OCI-M1 (cell line): Measurements from ENCODE around the gene POGK.
"Not testable (repeated sequence)": the region's sequence is repeated elsewhere in the genome, so short reads cannot be mapped to it uniquely, and the experiment has no call there.

Experiments used
- DNase-seq: peaks from one replicate; lab custom pipeline; 2025; lab: John Stamatoyannopoulos, UW

Gene POGK

GRCh38 chr1:166855558-166855957 is 16.3 kb downstream of the POGK start:
- no peak for DNase-seq

DNA sequence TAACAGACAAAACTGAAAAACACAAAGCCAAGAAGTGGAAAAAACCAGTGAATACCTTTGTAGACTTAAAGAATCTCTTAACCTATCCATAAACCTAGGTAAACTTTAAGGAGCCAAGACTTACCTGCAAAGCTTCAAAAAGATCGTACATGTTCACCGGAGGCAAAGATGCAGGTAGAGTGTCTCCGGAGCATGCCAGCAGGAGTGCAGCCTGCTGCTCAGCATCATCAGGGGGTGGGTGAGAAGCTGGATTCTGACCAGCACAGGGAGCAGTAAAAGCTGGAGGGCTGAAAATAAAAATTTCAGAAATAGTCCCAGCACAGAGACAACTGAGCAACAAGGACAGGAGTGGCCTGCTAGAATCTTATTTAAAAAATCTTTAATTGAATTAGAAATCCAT is 18.7 kb downstream of the POGK start:
- DNase-seq: no peak

- no peak for DNase-seq
Measured at GRCh38 chr1:166858726-166859419, 19.6 kb downstream of the POGK start.

DNA sequence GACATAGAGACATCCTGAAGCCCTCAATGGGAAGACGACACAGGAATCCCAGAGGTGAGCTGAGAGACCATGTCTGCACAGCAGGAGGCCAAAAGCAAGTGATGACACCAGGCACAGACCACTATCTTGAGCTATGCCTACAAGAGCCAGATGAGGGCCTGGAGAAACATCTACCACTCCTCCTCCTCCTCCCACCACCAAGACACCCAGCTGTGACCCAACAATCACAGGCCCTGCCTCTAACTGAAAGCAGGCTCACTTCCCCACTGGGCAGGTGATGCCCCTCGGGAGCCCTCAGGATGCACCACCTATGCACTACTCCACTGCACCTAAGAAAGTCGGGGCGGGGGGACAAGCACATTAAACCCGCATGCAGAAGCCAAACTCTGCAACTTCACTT is 20.3 kb downstream of the POGK start:
- DNase-seq: no peak

GRCh38 chr1:166865926-166866325 is 26.7 kb downstream of the POGK start:
- no peak for DNase-seq

DNA sequence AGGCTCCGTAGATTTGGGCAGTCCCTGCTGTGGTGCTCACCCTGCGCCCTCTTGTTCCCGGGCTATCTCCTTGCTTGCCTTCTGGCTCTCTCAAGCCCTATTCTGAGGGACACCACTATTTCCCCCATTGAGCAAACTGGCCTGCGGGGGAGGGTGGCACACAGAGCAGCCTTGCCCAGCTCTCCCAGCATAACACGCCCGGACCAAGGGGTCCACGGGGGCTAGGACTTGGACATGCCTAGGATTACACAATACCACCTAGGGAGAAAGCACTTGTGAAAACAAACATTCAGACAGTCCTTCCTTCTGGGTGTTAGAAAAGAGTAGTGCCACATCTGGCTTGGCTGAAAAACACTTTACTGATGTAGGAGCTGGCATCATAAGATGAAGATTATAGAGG is 29.4 kb downstream of the POGK start:
- DNase-seq: no peak

GRCh38 chr1:166869318-166870099 is 30.2 kb downstream of the POGK start:
- DNase-seq: no peak

DNA sequence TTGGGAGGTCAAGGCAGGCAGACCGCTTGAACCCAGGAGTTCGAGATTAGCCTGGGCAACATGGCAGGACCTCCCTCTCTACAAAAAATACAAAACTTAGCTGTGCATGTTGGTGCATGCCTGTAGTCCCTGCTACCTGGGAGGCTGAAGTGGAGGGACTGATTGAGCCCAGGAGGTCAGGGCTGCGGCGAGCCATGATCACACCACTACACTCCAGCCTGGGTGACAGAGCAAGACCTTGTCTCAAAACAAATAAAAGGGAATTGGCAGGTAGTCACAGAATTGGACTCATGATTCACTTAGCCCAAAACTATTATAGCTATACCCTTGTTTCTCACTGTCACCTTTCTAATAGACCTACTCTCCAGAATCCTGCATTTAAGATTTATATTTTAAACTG is 31.3 kb downstream of the POGK start:
- DNase-seq: no peak

GRCh38 chr1:166874464-166874863 is 35.2 kb downstream of the POGK start:
- DNase-seq: no peak

DNA sequence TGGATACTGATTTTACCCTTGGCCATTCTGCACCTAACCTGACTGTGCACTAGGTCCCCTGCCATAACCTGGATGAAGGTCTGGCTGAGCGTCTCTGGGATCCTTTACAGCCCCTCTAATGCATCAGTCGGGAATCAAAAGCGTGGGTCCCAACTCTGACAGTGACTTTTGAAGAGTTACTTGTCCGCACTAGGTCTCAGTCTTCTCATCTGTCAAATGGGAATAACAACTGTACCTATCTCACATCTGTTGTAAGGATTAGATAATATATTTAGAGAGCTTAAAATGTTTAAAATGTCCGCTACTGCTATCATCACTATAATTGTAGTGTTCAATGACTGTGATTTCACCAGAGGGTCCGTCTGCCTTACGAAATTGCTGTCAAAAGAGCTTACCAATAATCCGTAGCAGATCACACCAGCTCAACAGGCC is 36.0 kb downstream of the POGK start:
- DNase-seq: no peak

DNA sequence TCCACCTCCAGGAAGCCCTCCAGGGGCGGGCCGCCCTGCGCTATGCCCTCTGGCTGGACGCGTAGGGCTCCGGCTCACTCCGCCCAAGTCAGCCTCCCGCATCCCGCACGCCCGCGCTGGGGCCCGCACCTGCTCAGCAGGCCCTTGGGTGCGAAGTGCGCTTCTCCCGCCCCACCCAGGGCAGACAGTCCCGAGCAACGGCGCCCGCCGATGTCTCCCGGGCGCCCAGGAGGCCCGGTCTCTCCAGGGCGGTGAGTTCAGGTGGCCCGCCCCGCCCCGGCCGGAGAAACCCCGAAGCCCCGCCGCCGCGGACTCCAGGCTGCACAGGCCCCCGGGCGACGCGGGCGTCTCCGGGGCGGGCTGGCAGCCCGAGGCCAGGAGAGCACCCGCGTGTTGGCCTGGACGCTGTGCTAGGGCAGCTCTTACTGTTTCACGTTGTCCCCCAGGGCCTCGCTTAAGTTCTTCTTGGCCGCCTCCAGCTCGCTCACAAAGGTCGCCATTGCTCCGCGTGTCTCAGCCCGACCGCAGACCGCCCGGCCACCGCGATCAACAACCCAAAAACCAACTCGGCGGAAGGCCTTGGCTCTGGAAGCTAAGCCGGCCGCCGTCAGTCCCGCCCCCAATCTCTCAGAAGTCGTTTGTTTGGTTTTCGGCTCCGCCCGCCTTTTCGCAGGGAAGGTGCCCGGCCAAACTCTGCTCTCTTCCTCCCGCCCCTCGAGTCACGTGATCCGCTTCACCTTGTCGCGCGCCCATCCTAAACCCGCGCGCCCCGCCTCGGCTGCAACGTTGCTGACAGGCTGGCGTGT is 36.7 kb downstream of the POGK start, which contains the start of gene TADA1:
TADA1 (minus strand) TSS at position 531 of the 806 bp plus-strand sequence; CDS start at position 500, 31 bp downstream.
- peak; percentile 99 for DNase-seq

- no peak for DNase-seq
Measured at GRCh38 chr1:166876540-166876838, 37.2 kb downstream of the POGK start.

- DNase-seq: not testable (repeated sequence)
Measured at GRCh38 chr1:166878173-166878917, 39.1 kb downstream of the POGK start.

DNA sequence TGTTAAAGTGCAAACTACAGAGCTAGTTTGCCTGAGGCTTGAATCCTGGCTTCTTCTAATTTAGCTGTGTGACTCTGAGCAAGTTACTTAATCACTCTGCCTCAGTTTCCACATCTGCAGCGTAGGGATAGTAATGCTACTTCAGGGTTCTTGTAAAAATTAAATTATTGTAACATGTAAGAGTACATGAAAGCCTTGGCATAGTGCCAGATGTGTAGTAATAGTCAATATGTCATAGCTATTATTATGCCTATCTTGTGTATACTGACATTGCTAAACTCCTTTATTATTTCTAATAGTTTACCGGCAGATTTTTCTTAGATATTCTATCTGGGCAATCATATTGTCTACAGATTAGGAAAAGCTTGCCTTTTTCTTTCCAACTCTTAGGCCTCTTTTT is 43.6 kb downstream of the POGK start:
- no peak for DNase-seq

GRCh38 chr1:166884040-166884642 is 44.9 kb downstream of the POGK start:
- DNase-seq: no peak

GRCh38 chr1:166884971-166885370 is 45.7 kb downstream of the POGK start:
- DNase-seq: no peak

- no peak for DNase-seq
Measured at GRCh38 chr1:166888373-166889111, 49.3 kb downstream of the POGK start.

DNA sequence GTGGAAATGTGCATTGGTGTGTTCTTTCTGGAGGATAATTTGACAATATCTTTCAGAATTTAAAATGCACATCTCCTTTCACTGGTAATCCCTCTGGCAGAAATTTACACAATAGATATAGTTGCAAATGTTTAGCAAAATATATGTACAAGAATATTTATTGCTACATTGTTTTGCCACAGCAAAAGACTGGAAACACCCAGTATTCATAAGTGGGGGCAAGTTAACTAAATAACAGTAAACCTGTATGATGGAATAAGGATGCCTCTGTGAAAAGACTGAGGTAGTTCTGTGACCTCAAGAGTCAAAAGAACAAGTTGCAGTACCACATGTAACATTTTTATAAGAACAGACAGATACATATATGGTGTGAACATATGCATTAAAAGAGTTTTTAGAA is 50.5 kb downstream of the POGK start:
- no peak for DNase-seq

DNA sequence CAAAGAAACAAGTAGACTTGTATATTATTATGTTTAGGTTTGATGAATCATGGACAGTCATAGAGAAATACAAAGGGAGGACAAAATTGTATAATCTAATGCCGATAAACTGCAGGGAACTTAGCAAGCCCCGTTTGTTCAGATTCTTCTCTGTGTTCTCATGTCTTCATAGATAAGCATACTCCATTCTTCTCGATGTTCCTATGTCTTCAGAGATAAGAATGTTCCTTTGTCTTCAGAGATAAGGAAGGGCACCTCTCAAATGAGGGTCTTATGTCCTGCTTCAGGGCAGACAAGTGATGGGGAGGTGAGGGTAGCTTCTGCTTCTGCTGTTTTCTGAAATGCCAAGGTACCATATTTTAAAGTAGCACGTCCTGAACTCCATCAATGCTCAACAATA is 56.5 kb downstream of the POGK start:
- DNase-seq: peak; percentile 18

DNA sequence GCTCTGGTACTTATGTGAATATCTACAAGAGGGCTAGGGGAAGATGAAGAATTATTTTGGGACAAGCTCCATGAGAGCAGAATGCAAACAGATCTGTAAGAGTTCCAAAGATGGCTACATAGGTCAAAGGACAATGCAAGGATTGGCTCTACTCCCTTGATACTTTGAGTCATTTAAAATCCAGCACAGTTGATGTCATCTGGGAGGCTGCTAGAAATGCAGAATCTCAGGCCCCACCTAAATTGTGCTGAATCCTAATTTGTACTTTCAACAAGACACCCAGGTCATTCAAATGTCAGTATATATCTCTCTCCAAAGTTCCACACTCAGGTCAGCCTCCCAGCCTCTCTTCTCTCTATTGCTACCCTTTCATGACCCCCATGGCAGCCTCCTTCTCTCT is 60.5 kb downstream of the POGK start:
- DNase-seq: no peak

DNA sequence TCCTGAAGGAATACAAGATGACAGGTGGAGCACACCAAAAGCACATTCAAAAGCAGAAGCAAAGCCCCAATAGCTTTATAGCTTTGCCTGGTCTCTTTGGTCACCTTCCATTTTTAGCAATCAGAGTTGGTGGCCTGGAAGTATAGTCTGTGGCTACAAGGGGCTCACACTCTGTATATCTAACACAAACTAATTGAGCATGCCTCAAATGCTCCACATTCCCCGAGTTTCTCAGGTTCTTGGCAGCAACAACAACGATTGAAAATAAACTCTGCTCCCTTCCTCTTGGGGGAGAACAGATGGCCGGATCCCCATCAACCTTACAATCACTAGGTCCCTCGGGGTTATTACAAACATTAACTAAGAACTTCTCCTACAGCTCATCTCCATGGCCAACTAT is 61.7 kb downstream of the POGK start:
- DNase-seq: no peak
